Thyroid gland (tissue), 4 donors: ENCODE measurements around the gene TCP1. TPM values are rescaled to one million over a fixed set of nuclear protein-coding genes. Genes with fewer than 3 reads are reported as not detected.
"Not testable (repeated sequence)": the region's sequence is repeated elsewhere in the genome, so short reads cannot be mapped to it uniquely, and the experiment has no call there.

Source experiments
- DNase-seq, 2 donors: peaks; one replicate each; pipeline ENCODE4 v3.0.0-alpha.2; 2019
- H3K27ac ChIP-seq, 3 donors: fragments of 200-600 bp; sonication (generic); 1 replicate in 2 of 3; 2 replicates in 1 of 3; pipeline ENCODE4 v1.5.1; 2016 to 2019; ENCODE audit warnings: mild to moderate bottlenecking in 1 of 3, moderate library complexity in 1 of 3
- H3K27me3 ChIP-seq: fragments of 200-600 bp; sonication (generic); one replicate; pipeline ENCODE4 v1.5.1; 2019
- H3K36me3 ChIP-seq, 2 donors: fragments of 200-600 bp; sonication (generic); one replicate each; pipeline ENCODE4 v1.5.1; 2016 to 2019
- H3K4me1 ChIP-seq, 2 donors: fragments of 200-600 bp; sonication (generic); one replicate each; pipeline ENCODE4 v1.5.1; 2017 to 2019
- H3K4me3 ChIP-seq, 3 donors: fragments of 200-600 bp; sonication (generic); replicated peaks in 1 of 3; 1 replicate in 2 of 3; 2 replicates in 1 of 3; pipeline ENCODE4 v1.5.1; 2016; ENCODE audit warnings: mild to moderate bottlenecking in 1 of 3
- H3K9me3 ChIP-seq: fragments of 200-600 bp; sonication (generic); one replicate; pipeline ENCODE4 v1.5.1; 2017
- POLR2A ChIP-seq, 2 donors: fragments of 450-650 bp; IDR thresholded peaks; one replicate each; pipeline ENCODE4 v1.6.1; 2017; ENCODE audit warnings: antibody characterized with exemption in 2 of 2, mild to moderate bottlenecking in 2 of 2, moderate library complexity in 1 of 2
- WGBS, 2 donors: methylation state at CpG; one replicate each; pipeline ENCODE4 v1.1.5; 2017; 5-methylcytosine and 5-hydroxymethylcytosine counted together
- intact Hi-C: fragments of 100-400 bp; cut with DNase I; formaldehyde crosslinking; loops from one replicate; pipeline ENCODE4 v1.15.1; 2023
- total RNA-seq, 4 donors: library from RNA; depleted of rRNA; stranded (reverse); fragments of >200 nt; gene quantifications; one replicate each; pipeline ENCODE4 v1.2.3, GENCODE V29; 2016
- TF ChIP-seq, protein P1 (sequence below), 6 experiments: fragments of 200-600 bp in 3 of 6; fragments of 450-650 bp in 3 of 6; sonication (generic) in 3 of 6; IDR thresholded peaks; one replicate each; pipeline ENCODE4 v1.5.1; 2016 to 2019; ENCODE audit warnings: antibody characterized with exemption in 6 of 6, mild to moderate bottlenecking in 2 of 6, inconsistent platforms in 1 of 6, moderate library complexity in 1 of 6

The TCP1 gene
- total RNA-seq, 4 donors from 2014 or later, result 93.4 to 139 (median 124) TPM

DNA sequence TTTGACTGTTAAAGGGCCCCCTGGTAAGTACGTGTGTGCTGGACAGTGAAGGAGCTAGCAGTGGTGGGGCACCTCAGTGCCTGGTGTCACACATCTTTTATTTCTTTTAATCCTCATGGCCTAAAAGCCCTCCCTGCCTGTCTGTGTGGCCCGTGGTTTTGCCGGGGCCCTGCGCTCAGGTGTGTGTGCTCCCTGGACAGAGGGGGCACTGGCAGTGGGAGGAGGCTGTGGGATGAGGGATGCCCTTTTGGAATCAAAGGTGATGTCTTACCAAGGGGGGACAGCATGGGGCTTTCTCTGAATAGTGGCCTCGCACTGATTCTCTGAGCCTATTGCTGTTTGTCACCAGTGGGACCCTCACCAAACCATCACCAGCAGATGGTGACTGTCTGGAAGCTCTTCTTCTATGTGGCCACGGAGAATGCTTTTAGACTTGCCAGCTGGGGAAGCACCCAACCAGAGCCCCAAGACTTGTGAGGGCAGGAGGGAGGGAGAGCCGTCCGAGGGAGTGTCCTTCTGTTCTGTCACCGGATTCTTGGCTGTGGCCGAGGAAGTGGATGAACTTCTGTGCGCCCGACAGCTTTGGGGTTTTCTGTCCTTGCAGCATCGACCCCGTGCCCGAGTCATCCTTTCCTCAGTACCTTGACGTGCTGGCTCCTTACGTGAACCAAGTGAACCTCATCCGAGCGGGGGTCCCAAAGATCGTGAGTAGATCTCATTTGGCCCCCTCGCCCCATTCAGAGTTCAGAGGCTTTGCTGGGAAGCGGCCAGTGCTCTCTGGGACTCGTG lies 28.7 kb upstream of the TCP1 start:
- Histone ChIP-seq H3K4me3 (no peak overlapping the region), H3K36me3 (no peaks in the 10 kb centered on the region), H3K27ac (no peak overlapping the region), H3K4me1 (no peaks in the 10 kb centered on the region), H3K9me3 (no peaks in the 10 kb centered on the region), H3K27me3 (no peaks in the 10 kb centered on the region)
- WGBS, 2 donors, result 87 to 91% methylated on average over 21 to 23 of the region's 23 CpGs
- TF ChIP-seq POLR2A (IDR thresholded peaks at IDR 0.05), result no peak
- TF ChIP-seq, protein P1, sequence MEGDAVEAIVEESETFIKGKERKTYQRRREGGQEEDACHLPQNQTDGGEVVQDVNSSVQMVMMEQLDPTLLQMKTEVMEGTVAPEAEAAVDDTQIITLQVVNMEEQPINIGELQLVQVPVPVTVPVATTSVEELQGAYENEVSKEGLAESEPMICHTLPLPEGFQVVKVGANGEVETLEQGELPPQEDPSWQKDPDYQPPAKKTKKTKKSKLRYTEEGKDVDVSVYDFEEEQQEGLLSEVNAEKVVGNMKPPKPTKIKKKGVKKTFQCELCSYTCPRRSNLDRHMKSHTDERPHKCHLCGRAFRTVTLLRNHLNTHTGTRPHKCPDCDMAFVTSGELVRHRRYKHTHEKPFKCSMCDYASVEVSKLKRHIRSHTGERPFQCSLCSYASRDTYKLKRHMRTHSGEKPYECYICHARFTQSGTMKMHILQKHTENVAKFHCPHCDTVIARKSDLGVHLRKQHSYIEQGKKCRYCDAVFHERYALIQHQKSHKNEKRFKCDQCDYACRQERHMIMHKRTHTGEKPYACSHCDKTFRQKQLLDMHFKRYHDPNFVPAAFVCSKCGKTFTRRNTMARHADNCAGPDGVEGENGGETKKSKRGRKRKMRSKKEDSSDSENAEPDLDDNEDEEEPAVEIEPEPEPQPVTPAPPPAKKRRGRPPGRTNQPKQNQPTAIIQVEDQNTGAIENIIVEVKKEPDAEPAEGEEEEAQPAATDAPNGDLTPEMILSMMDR (IDR thresholded peaks at IDR 0.05), result no peak
- no peak for DNase-seq
- intact Hi-C loops, result no loop called here

DNA sequence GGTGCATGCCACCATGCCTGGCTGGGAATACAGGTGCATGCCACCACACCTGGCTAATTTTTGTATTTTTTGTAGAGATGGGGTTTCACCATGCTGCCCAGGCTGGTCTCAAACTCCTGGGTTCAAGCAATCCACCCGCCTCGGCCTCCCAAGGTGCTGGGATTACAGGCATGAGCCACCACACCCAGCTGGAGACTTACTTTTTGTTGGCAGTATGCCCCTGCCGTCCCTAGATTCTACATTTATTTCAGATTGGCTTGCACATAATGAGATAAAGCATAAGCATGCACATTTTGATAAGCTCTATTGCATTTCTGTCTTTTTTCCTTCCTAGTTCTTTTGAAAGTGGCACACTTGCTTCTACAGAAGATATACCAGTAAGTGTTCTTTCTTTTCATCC lies 27.4 kb upstream of the TCP1 start:
- intact Hi-C loops, DNase-seq, H3K27me3 ChIP-seq, H3K36me3 ChIP-seq, H3K27ac ChIP-seq, H3K4me3 ChIP-seq, H3K9me3 ChIP-seq, H3K4me1 ChIP-seq: not testable (repeated sequence)
- WGBS, 2 donors, result 88 to 92% methylated on average over 3 of the region's 3 CpGs

DNA sequence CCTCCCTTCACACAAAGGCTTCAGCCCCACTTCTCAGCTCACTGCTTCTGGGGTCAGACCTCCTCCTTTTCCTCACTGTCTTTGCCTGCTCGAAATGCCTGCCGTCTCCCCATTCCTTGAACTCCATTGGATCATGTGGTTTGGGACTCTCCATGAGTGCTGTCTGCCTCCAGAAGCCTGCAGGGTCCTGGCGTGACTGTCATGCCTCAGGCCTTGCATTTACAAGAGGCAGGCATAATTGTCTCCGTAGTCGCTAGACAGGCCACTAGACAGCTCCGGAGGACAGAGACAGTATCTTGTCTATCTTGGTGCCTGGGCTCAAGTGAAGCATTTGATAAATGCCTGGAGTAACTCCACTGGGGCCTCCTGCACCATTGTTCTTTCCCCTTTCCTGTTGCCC lies 26.0 kb upstream of the TCP1 start:
- TF ChIP-seq, protein P1 (IDR thresholded peaks at IDR 0.05), result no peak
- TF ChIP-seq POLR2A (IDR thresholded peaks at IDR 0.05), result no peak
- Histone ChIP-seq H3K27me3 (no peaks in the 10 kb centered on the region), H3K4me3 (no peak overlapping the region), H3K9me3 (no peaks in the 10 kb centered on the region), H3K27ac (no peak overlapping the region), H3K4me1 (no peaks in the 10 kb centered on the region), H3K36me3 (no peaks in the 10 kb centered on the region)
- WGBS, 2 donors, result 60 to 66% methylated on average over 6 of the region's 6 CpGs
- no peak for DNase-seq
- intact Hi-C loops, result no loop called here

DNA sequence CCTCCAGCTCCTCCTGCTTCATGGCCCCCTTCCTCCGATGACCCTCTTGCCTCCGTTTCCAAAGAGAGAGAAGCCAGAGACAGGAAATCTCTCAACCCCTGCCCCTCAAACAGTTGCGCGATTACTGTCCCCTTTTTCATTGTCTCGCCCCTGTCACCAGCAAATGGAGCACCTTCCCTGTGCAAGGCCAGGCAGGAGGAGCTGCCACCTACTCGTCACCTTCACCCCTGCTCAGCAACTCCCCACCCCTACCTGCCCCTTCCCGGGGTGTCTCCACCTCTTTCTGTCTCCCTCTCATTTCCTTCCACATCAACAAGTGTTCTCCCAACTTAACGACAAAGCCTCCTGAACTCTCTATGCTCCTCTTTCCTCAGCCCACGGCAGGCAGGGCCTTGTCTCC lies 24.4 kb upstream of the TCP1 start:
- Histone ChIP-seq H3K36me3 (no peaks in the 10 kb centered on the region), H3K4me1 (no peaks in the 10 kb centered on the region), H3K4me3 (no peak overlapping the region), H3K9me3 (no peaks in the 10 kb centered on the region), H3K27ac (no peak overlapping the region), H3K27me3 (no peaks in the 10 kb centered on the region)
- 79 to 84% methylated on average over 9 of the region's 9 CpGs for WGBS, 2 donors
- no peak for TF ChIP-seq POLR2A (IDR thresholded peaks at IDR 0.05)
- TF ChIP-seq, protein P1 (IDR thresholded peaks at IDR 0.05), result no peak
- intact Hi-C loops, result no loop called here
- no peak for DNase-seq

DNA sequence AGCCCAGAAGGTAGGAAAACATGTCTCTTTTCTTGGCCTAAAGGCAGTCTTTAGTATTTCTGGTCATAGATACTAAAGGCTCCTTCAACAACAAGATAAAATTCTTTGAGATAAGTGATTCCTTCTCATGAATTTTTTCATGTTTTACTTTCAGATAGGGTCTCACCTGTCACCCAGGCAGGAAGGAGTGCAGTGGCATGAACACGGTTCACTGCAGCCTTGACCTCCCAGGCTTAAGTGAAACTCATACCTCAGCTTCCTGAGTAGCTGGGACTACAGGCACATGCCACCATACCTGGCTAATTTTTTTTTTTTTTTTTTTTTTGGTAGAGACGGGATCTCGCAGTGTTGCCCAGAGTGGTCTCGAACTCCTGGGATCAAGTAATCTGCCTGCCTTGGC lies 19.7 kb upstream of the TCP1 start:
- Histone ChIP-seq H3K27ac (no peak overlapping the region), H3K4me1 (no peaks in the 10 kb centered on the region), H3K36me3 (no peaks in the 10 kb centered on the region), H3K4me3 (no peak overlapping the region), H3K9me3 (no peaks in the 10 kb centered on the region), H3K27me3 (no peaks in the 10 kb centered on the region)
- WGBS, 2 donors, result 76 to 87% methylated on average over 4 of the region's 4 CpGs
- no peak for DNase-seq
- intact Hi-C loops, result no loop called here
- no peak for TF ChIP-seq POLR2A (IDR thresholded peaks at IDR 0.05)
- TF ChIP-seq, protein P1 (IDR thresholded peaks at IDR 0.05), result no peak
